NCI-H2107 (cell line): ENCODE measurements around the gene HLA-DPB1.

ENCODE experiments used
- DNase-seq: peaks from one replicate; lab custom pipeline; 2025; lab: John Stamatoyannopoulos, UW

The HLA-DPB1 gene

GRCh38 chr6:33136310-33136900, 60.6 kb downstream of the HLA-DPB1 start:
- DNase-seq, result no peak
